CD4-positive, alpha-beta T cell treated with Interleukin-4 for 4 hours (primary cell): ENCODE data around the gene CAPN9.
"Not testable (repeated sequence)": the region's sequence is repeated elsewhere in the genome, so short reads cannot be mapped to it uniquely, and the experiment has no call there.

ENCODE experiments used
- DNase-seq: peaks from one replicate; pipeline ENCODE4 v3.0.0-alpha.2; 2020

The CAPN9 gene

GRCh38 chr1:230747127-230747730 lies at the start of gene CAPN9:
Gene CAPN9 (plus strand): TSS chr1:230747388. CDS start chr1:230747497, 109 bp downstream.
- DNase-seq: no peak

- DNase-seq: no peak
These were observed 49.1 kb upstream of the CAPN9 start for GRCh38 chr1:230698130-230698529.

- DNase-seq: not testable (repeated sequence)
These were observed 48.2 kb upstream of the CAPN9 start for GRCh38 chr1:230698964-230699363.

GRCh38 chr1:230699716-230700115 lies 47.5 kb upstream of the CAPN9 start:
- no peak for DNase-seq

- no peak for DNase-seq
These were observed 47.1 kb upstream of the CAPN9 start for GRCh38 chr1:230700132-230700531.

GRCh38 chr1:230701434-230701833 lies 45.8 kb upstream of the CAPN9 start:
- no peak for DNase-seq

- no peak for DNase-seq
These were observed 45.1 kb upstream of the CAPN9 start for GRCh38 chr1:230701895-230702768.

- no peak for DNase-seq
These were observed 44.1 kb upstream of the CAPN9 start for GRCh38 chr1:230702934-230703678.

- DNase-seq: no peak
These were observed 43.4 kb upstream of the CAPN9 start for GRCh38 chr1:230703679-230704385.

- DNase-seq: no peak
These were observed 42.4 kb upstream of the CAPN9 start for GRCh38 chr1:230704830-230705229.

GRCh38 chr1:230705289-230706019 lies 41.7 kb upstream of the CAPN9 start:
- DNase-seq: no peak

- no peak for DNase-seq
These were observed 41.0 kb upstream of the CAPN9 start for GRCh38 chr1:230706020-230706699.

- no peak for DNase-seq
These were observed 40.1 kb upstream of the CAPN9 start for GRCh38 chr1:230706887-230707731.

GRCh38 chr1:230707732-230708630 lies 39.2 kb upstream of the CAPN9 start:
- no peak for DNase-seq

- no peak for DNase-seq
These were observed 38.3 kb upstream of the CAPN9 start for GRCh38 chr1:230708631-230709580.

- no peak for DNase-seq
These were observed 37.3 kb upstream of the CAPN9 start for GRCh38 chr1:230709619-230710542.

GRCh38 chr1:230710543-230710904 lies 36.7 kb upstream of the CAPN9 start:
- DNase-seq: no peak
